NCI-H1694 treated with DMSO at 0.1 percent for 48 hours (cell line): ENCODE measurements around the gene TBKBP1.

ENCODE experiments used
- DNase-seq: peaks from one replicate; lab custom pipeline; 2025; lab: John Stamatoyannopoulos, UW

The TBKBP1 gene

DNA sequence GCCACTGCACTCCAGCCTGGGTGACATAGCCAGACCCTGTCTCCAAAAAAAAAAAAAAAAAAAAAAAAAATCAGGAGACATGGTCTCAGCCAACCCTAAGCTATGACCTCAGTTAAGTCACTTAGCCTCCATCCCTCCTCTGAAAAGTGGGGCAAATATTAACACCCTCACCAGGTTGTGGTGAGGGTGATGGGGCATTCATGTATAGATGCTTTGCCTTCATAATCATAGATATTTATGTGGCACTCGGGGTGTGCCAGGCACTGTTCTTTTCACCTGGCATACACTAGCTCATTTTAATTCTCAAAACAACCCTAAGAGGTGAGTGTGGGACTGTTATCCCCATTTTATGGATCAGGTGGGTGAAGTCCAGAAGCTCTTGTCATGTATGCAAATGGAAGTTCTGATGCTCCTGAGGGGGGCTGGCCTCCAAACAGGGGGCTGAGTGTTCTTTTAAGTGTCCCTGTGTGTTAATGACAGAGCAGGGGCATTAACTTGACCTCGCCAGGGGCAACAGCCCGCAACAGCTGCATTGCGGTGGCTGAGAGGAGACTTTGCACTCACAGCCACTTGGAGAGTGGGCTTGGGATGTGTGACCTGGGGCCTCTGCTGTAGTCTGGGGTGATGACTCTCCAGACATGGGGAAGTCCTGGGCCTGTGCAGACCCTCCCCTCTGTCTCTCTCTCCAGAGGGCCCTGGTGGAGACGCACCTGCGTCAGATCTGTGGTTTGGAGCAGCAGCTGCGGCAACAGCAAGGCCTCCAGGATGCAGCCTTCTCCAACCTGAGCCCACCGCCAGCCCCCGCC, 4.1 kb downstream of the TBKBP1 start:
- DNase-seq = no peak

- peak; percentile 29 for DNase-seq
Measured at GRCh38 chr17:47698749-47699535, 5.0 kb downstream of the TBKBP1 start.

DNA sequence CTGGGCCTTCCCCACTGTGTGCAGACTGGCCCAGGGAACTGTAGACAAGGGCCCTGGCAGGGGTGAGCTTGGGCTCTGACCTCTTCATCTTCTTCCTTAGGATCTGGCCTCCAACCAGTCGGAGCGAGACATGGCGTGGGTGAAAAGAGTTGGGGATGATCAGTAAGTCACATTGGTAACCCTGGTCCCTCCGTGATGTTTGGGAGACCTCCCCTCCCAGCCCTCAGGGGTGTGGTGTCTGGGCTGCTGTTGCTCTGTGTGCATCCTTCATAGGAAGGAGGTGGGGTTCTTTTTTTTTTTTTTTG, 5.5 kb downstream of the TBKBP1 start:
- no peak for DNase-seq

GRCh38 chr17:47700471-47701449, 6.8 kb downstream of the TBKBP1 start:
- no peak for DNase-seq

DNA sequence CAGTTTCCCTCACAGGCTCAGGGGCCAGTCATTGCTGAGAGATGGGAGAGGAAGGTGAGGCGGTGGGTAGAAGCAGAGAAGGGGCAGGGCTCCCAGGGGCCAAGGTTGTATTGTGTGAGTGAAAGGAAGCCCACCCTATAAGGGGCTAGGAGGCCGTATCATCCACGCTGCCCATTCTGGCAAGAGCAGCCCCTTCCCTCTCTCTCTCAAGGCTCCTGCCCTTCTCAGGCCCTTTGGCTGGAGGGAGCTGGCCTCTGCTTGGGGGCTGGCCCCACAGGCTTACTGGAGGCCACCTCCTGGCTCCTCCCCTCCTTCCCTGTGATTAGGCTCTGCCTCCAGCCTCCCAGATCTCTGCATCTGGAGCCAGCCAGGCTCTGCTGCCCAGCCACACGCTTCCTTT, 7.6 kb downstream of the TBKBP1 start:
- no peak for DNase-seq

GRCh38 chr17:47702391-47702995, 8.5 kb downstream of the TBKBP1 start:
- no peak for DNase-seq

GRCh38 chr17:47703191-47703591, 9.2 kb downstream of the TBKBP1 start:
- DNase-seq = no peak

GRCh38 chr17:47703671-47704070, 9.7 kb downstream of the TBKBP1 start:
- no peak for DNase-seq

GRCh38 chr17:47704116-47704515, 10.2 kb downstream of the TBKBP1 start:
- DNase-seq = no peak

DNA sequence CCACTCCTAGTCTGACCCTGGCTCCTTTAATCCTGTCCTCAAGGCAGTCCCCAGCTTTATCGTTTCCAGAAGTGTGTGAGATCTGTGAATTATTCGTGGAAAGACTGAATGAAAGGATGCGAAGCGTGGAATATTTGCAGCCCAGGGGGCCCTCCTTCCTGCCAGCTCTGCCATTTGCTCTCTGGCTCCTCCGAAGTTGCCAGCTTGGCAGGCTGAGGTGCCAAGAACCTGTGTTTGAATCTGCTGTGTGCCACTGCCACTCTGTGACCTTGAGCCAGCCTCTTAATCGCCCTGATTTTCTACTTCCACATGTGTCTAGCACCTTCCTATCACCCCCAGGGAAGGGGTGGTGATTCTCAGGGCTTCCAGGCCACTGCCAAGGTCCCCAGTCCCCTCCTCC, 10.8 kb downstream of the TBKBP1 start:
- DNase-seq = no peak

DNA sequence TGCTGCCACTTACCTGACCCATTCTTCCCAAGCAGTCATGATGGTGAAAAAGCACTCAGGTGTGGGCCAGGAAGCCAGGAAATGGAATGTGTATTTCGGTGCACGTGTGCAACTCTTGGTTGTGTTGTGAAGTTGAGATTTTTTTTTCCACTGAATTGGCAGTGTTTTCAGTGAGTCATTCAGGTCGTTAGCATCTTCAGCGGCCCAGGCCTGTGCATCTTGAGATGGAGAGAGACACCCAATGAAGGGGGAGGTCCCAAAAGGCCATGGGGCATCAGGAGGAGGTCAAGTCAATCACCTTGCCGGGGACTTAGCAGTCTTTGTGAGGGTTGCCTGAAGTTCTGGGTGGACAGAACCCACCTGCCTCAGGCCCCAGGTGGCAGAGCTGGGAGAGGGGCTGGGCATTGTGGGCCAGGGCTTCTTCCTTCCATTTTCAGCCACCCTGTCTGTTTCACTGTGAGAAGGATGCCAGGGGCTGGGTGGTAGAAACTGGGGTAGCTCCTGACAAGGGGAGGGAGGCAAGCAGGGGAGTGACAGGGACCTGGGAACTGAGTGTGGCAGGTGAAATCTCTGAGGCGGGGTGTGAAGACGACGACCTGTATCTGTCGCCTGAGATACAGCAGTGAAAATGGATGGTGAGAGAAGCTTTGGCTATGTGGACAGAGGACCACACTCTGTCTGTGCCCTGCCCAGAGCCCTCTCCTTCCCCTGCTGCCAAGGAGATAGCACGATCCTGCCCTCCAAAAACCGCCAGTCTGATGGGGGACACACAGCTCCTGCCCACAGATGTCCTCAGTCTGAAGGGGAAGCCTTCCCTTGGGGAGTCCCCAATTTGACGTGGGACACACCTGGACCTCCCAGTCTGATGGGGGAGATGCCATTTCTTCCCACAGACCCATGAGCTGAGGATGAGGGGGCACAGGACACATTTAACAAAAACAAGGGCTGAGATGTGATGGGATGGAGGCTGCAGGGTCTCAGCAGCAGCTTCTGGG, 11.9 kb downstream of the TBKBP1 start:
- no peak for DNase-seq

- DNase-seq = no peak
Measured at GRCh38 chr17:47707056-47707804, 13.3 kb downstream of the TBKBP1 start.

- DNase-seq = no peak
Measured at GRCh38 chr17:47707884-47708283, 13.9 kb downstream of the TBKBP1 start.

DNA sequence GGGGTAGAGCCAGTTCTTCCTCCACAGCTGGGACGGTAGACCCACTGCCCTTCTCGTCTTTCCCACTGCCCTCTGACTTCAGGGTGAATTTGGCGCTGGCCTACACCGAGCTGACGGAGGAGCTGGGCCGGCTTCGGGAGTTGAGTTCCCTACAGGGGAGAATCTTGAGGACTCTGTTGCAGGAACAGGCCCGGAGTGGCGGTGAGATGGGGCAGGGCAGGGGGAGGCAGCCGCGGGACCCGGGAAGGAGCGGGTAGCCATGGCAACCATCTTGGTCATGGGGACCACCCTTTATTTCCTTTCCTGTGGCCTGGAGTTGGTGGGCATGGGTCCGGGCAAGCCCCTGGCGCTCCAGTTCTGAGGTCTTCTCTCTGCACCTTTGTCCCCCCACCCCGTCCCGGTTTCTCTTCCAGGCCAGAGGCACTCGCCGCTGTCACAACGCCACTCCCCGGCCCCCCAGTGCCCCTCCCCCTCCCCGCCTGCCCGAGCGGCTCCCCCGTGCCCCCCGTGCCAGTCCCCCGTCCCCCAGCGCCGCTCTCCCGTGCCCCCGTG, 14.4 kb downstream of the TBKBP1 start:
- no peak for DNase-seq

GRCh38 chr17:47708864-47709541, 15.0 kb downstream of the TBKBP1 start:
- no peak for DNase-seq

DNA sequence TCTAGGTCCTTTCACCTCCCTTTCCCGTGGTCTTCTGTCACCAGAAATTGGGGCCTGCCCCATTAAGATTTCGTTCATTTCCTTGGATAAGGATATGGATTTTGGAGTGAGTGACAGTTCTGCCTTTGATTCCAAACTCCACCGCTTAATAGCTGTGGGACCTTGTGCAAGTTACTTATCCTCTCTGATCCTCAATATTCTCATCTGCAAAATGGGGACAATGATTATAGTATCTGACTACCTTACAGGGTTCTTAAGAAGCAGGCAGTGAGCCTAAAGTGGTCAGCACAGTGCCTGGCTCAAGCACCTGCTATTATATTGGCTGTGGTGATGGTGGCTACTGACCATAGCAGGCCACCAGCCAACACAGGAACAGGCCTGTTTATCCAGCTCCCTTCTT, 15.6 kb downstream of the TBKBP1 start:
- DNase-seq = no peak

GRCh38 chr17:47711366-47712099, 17.6 kb downstream of the TBKBP1 start:
- no peak for DNase-seq

DNA sequence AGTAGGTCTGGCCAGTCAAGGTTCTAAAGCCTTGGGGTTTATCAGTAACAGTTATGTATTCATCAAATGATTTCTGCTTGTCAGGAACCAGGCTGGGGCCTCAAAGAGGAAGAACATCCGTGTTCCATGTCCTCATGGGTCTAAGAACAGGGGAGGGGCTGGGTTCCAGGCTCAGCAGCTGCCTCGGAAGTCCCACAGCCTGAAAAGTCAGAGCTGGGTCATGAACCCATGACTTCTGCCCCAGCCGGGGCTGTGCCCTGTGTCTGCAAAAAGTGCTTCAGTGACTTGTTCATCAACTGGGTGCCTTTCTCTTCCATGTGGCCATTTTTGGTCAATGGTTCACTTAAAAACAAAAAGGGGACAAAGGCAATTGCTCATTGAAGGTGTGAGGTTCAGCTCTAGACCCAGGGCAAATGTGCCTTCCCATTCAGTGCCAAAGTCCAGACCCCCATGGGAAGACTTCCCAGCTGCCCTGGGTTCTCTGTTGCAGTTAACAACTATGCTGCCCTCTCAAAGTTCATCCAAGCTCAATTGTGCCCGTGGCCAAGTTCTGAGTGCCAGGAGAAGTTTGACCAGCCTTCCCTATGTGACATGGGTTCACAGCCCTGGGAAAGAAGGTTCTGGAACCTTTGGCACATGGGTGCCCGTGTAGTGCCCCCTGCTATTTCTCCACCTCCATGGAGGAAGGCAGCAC, 18.5 kb downstream of the TBKBP1 start:
- DNase-seq = no peak
